Body of pancreas (tissue), 4 donors: Measurements from ENCODE around the gene ACAP2.

ENCODE experiments used
- CTCF ChIP-seq, 7 experiments: fragments of 450-650 bp in 4 of 7; fragments of 200-600 bp in 3 of 7; sonication (generic) in 3 of 7; IDR thresholded peaks; one replicate each; pipeline ENCODE4 v1.5.1; 2016 to 2019; ENCODE audit warnings: antibody characterized with exemption in 7 of 7
- POLR2A ChIP-seq, 3 donors: fragments of 450-650 bp; IDR thresholded peaks; one replicate each; pipeline ENCODE4 v1.6.1; 2016; ENCODE audit warnings: antibody characterized with exemption in 3 of 3, mild to moderate bottlenecking in 2 of 3

- TF ChIP-seq POLR2A (IDR thresholded peaks at IDR 0.05) (no peak), CTCF (IDR thresholded peaks at IDR 0.05) (no peak)
Measured at GRCh38 chr3:195286115-195286872, 156.5 kb downstream of the ACAP2 start.
